ENCODE measurements around the gene IGFALS. TPM values are rescaled to one million over a fixed set of nuclear protein-coding genes. Genes with fewer than 3 reads are reported as not detected.

IGFALS gene
- total and polyA plus RNA-seq, 2 experiments from 2014 or later, result 0.16 TPM; not detected in 1

DNA sequence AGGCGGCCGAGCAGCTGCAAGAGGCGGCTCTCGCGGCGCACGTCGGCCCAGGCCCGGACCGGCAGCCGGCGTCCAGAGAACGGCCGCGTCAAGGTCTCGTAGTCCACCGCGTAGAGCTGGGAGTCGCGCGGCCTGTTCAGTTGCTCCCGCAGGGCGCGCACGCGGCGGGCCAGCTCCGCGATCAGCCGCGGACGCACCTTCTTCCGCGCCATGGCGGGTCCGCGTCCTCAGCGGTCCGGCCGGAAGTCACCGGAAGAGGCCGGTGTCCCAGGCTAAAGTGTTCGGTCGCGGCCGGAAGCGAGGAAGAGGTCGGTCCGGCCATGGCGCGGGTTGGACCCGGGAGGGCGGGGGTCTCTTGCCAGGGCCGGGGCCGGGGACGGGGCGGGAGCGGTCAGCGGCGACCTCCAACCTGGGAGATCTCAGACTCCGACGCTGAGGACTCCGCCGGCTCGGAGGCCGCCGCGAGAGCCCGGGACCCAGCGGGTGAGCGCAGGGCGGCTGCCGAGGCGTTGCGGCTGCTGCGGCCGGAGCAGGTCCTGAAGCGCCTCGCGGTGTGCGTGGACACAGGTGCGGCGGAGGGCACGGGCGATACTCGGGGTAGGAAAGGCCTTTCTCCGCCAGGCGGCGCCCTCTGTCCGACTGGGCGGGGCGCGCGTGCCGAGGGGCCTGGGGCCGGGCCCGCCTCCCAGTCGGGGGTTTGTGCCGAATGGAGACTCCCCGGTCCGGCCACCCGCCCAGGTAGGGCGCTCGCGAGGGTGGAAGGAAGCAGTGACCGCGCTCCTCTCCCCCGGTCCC, 20.4 kb downstream of the IGFALS start, which contains the start of gene MRPS34:
Gene MRPS34 (minus strand): TSS at position 227 of the 795 bp plus-strand sequence. CDS start 15 bp downstream, at position 212.
- DNase-seq (ENCODE audit: low spot score), result peak; percentile 95
- 0 out of 2 replicates have a peak within 1 kb of the TSS, but pooled peaks have one; percentile 52 for H2AFZ ChIP-seq
- H3K4me1 Mint-ChIP-seq, result peaks cover 8% of the 10 kb centered on the region

DNA sequence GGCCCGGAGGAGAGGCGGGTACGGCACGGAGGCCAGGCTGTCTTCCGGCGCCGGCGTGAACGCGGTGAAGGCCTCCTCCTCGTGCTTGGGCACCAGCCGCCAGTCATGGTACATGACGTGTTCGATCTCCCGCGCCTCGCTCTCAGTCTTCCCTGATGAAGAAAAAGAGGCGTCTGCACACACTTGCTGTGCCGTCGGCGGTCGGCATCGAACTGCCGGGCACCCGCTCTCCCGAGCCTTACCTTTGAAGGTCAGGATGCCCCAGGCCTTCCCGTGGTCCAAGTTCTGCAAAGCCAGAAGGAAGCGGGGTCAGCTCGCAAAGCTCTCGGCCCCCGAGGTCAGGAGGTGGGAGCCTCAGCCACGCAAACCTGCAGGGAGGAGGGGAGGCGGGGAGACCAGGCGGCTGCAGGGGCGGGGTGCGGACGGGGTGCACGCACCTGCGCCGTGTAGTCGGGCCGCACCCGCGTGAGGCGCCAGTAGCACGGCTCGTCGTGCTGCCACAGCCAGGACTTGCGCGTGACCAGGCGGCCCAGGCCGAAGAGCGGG, 21.1 kb downstream of the IGFALS start, which contains the start of gene EME2:
Gene EME2 (plus strand): TSS at position 449 of the 546 bp plus-strand sequence. CDS start 418 bp downstream, outside the sequence.
- H2AFZ ChIP-seq, result 0 out of 2 replicates have a peak within 1 kb of the TSS, but pooled peaks have one; percentile 52
- peaks cover 15% of the 10 kb centered on the region for H3K79me2 ChIP-seq (replicated peaks; ENCODE audit: insufficient read depth)
- Mint-ChIP-seq H3K4me3 (peak within 1 kb of the TSS; percentile 99), H3K4me1 (peaks cover 8% of the 10 kb centered on the region), H3K27me3 (ENCODE audit: insufficient read depth, low read depth, poor library complexity) (peaks cover 25% of the 10 kb centered on the region), H3K27ac (peak within 1 kb of the TSS; percentile 99), H3K9me3 (peaks cover 4% of the 10 kb centered on the region; the same call in 2 of the 3 replicates), H3K36me3 (ENCODE audit: low read depth) (peaks cover 23% of the 10 kb centered on the region)
- peaks cover 4% of the 10 kb centered on the region for H3K4me1 ChIP-seq (ENCODE audit: insufficient read depth)
- ATAC-seq (peak; percentile 0; the same call in 2 of the 3 replicates), DNase-seq (ENCODE audit: low spot score) (no peak)
- peak within 1 kb of the TSS; percentile 91 for H3K27ac ChIP-seq (ENCODE audit: low read depth)
- no peaks in the 10 kb centered on the region for H3K36me3 ChIP-seq (ENCODE audit: insufficient read depth)
- H3F3A ChIP-seq (replicated peaks; ENCODE audit: low read depth), result peaks cover 14% of the 10 kb centered on the region; the same call in 1 of the 2 replicates
- peak within 1 kb of the TSS; percentile 97 for H3K4me3 ChIP-seq
- no peaks in the 10 kb centered on the region; the same call in 1 of the 2 replicates for H4K20me1 ChIP-seq (replicated peaks; ENCODE audit: insufficient read depth)
- peak within 1 kb of the TSS; percentile 96 for H3K4me2 ChIP-seq
- H3K9me2 ChIP-seq (ENCODE audit: insufficient read depth), result no peaks in the 10 kb centered on the region
- no peaks in the 10 kb centered on the region for H3K27me3 ChIP-seq (ENCODE audit: insufficient read depth)
- no peak for TF ChIP-seq CREB1 (CRISPR knock-in tag; IDR thresholded peaks at IDR 0.05; ENCODE audit: low read depth)
- no peak for TF ChIP-seq EZH2 (IDR thresholded peaks at IDR 0.05; ENCODE audit: low read depth, unreplicated experiment)
- no peak for TF ChIP-seq NANOG (IDR thresholded peaks at IDR 0.05; ENCODE audit: borderline replicate concordance)
- no peak for TF ChIP-seq ZNF114 (CRISPR knock-in tag; IDR thresholded peaks at IDR 0.05)
- TF ChIP-seq, protein P1, sequence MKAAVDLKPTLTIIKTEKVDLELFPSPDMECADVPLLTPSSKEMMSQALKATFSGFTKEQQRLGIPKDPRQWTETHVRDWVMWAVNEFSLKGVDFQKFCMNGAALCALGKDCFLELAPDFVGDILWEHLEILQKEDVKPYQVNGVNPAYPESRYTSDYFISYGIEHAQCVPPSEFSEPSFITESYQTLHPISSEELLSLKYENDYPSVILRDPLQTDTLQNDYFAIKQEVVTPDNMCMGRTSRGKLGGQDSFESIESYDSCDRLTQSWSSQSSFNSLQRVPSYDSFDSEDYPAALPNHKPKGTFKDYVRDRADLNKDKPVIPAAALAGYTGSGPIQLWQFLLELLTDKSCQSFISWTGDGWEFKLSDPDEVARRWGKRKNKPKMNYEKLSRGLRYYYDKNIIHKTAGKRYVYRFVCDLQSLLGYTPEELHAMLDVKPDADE (IDR thresholded peaks at IDR 0.05), result no peak
- TF ChIP-seq STAT1 (IDR thresholded peaks at IDR 0.05; ENCODE audit: unreplicated experiment), result no peak
- TF ChIP-seq, protein P2, sequence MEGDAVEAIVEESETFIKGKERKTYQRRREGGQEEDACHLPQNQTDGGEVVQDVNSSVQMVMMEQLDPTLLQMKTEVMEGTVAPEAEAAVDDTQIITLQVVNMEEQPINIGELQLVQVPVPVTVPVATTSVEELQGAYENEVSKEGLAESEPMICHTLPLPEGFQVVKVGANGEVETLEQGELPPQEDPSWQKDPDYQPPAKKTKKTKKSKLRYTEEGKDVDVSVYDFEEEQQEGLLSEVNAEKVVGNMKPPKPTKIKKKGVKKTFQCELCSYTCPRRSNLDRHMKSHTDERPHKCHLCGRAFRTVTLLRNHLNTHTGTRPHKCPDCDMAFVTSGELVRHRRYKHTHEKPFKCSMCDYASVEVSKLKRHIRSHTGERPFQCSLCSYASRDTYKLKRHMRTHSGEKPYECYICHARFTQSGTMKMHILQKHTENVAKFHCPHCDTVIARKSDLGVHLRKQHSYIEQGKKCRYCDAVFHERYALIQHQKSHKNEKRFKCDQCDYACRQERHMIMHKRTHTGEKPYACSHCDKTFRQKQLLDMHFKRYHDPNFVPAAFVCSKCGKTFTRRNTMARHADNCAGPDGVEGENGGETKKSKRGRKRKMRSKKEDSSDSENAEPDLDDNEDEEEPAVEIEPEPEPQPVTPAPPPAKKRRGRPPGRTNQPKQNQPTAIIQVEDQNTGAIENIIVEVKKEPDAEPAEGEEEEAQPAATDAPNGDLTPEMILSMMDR (conservative IDR thresholded peaks at IDR 0.05; ENCODE audit: low read depth in 2 of 2), result no peak

More for the DNA sequence above, 20.4 kb downstream of the IGFALS start, which contains the start of gene MRPS34:
- TF ChIP-seq CREB1 (CRISPR knock-in tag; IDR thresholded peaks at IDR 0.05; ENCODE audit: low read depth) (peak; percentile 67), JUNB (IDR thresholded peaks at IDR 0.05; ENCODE audit: unreplicated experiment) (no peak), POLR2AphosphoS5 (IDR thresholded peaks at IDR 0.05; ENCODE audit: low read depth) (peak; percentile 60; the same call in 1 of the 2 replicates), ZNF114 (CRISPR knock-in tag; IDR thresholded peaks at IDR 0.05) (no peak)
- TF ChIP-seq, protein P2 (conservative IDR thresholded peaks at IDR 0.05; ENCODE audit: low read depth in 2 of 2), result peak; percentile 55 to 84
- TF ChIP-seq, protein P1 (IDR thresholded peaks at IDR 0.05), result peak; percentile 81
- Mint-ChIP-seq H3K27me3 (ENCODE audit: insufficient read depth, low read depth, poor library complexity) (peaks cover 25% of the 10 kb centered on the region), H3K27ac (peak within 1 kb of the TSS; percentile 99), H3K4me3 (peak within 1 kb of the TSS; percentile 99), H3K9me3 (peaks cover 4% of the 10 kb centered on the region; the same call in 2 of the 3 replicates), H3K36me3 (ENCODE audit: low read depth) (peaks cover 23% of the 10 kb centered on the region)
- Histone ChIP-seq H3K9me2 (ENCODE audit: insufficient read depth) (no peaks in the 10 kb centered on the region), H3F3A (replicated peaks; ENCODE audit: low read depth) (peaks cover 14% of the 10 kb centered on the region; the same call in 1 of the 2 replicates), H3K79me2 (replicated peaks; ENCODE audit: insufficient read depth) (peaks cover 15% of the 10 kb centered on the region), H3K4me1 (ENCODE audit: insufficient read depth) (peaks cover 4% of the 10 kb centered on the region), H3K27ac (ENCODE audit: low read depth) (peak within 1 kb of the TSS; percentile 91), H3K4me2 (peak within 1 kb of the TSS; percentile 96), H3K27me3 (ENCODE audit: insufficient read depth) (no peaks in the 10 kb centered on the region), H4K20me1 (replicated peaks; ENCODE audit: insufficient read depth) (no peaks in the 10 kb centered on the region; the same call in 1 of the 2 replicates), H3K4me3 (peak within 1 kb of the TSS; percentile 97), H3K36me3 (ENCODE audit: insufficient read depth) (no peaks in the 10 kb centered on the region)
- peak; percentile 55 for ATAC-seq

All from GM23338 (cell line).